K562 (cell line): ENCODE results near the gene KMT2C. TPM values are rescaled to one million over a fixed set of nuclear protein-coding genes. Genes with fewer than 3 reads are reported as not detected.

Experiments used
- ATAC-seq: fragments of 200-7000 bp; cut with Tn5 transposase; 3 replicates; pipeline ENCODE4 v1.9.1; 2020; ENCODE audit warnings: moderate library complexity
- BruUV-seq: library from RNA; stranded (reverse); fragments of 400-500 nt; replicated peaks from 2 replicates; lab custom pipeline; 2021; lab: Mats Ljungman, UMichigan
- CTCF ChIA-PET: fragments of 300-600 bp; formaldehyde crosslinking; extraction: SDS; loops from one replicate; lab custom pipeline; 2021; ENCODE audit warnings: low intra/inter-chr PET ratio; lab: Yijun Ruan, JAX
- POLR2A ChIA-PET: fragments of 300-600, 350-650 bp; sonication (Branson Sonifier 250); formaldehyde crosslinking; extraction: SDS; loops from one replicate; lab custom pipeline; 2021; ENCODE audit warnings: antibody characterized with exemption, inconsistent platforms; lab: Yijun Ruan, JAX
- DNase-seq, 4 experiments: peaks; one replicate each; pipeline versions ENCODE4 v3.0.0 to v3.0.0-alpha.2; 2011 to 2018; ENCODE audit warnings: low spot score in 3 of 4, mixed read lengths in 3 of 4; ENCODE audit errors: extremely low read depth in 1 of 4
- FAIRE-seq: peaks from 2 replicates; lab custom pipeline; 2011; peaks lifted over from hg19 to GRCh38; lab: Jason Lieb, UNC
- H2AFZ ChIP-seq: 2 replicates; pipeline ENCODE4 v1.6.0; 2011; ENCODE audit warnings: low read depth, low read length, control low read depth, inconsistent platforms
- H3K27ac ChIP-seq: fragments of 200-600 bp; 3 replicates; pipeline ENCODE4 v1.8.0; 2011; ENCODE audit warnings: low read depth, mild to moderate bottlenecking, control low read depth, inconsistent platforms, low read length, moderate library complexity, mixed read lengths; ENCODE audit errors: extremely low read depth
- H3K27me3 ChIP-seq, 2 experiments: fragments of 300-600 bp in 1 of 2; 2 replicates in 1 of 2; 3 replicates in 1 of 2; pipeline versions ENCODE4 v1.6.0 to v1.8.0; 2011; ENCODE audit warnings: inconsistent platforms in 2 of 2, low read length in 2 of 2, mild to moderate bottlenecking in 1 of 2, mixed read lengths in 1 of 2, moderate library complexity in 1 of 2; ENCODE audit not compliant: control insufficient read depth in 2 of 2, insufficient read depth in 2 of 2
- H3K36me3 ChIP-seq: fragments of 300-600 bp; 3 replicates; pipeline ENCODE4 v1.8.0; 2011; ENCODE audit warnings: mild to moderate bottlenecking, low read length, inconsistent platforms; ENCODE audit not compliant: control insufficient read depth, insufficient read depth
- H3K4me1 ChIP-seq, 2 experiments: fragments of 200-600 bp in 1 of 2; replicated peaks in 1 of 2; 2 replicates in 1 of 2; 3 replicates in 1 of 2; pipeline versions ENCODE4 v1.5.1 to v1.8.0; 2011; ENCODE audit warnings: inconsistent platforms in 2 of 2, low read length in 2 of 2, mild to moderate bottlenecking in 1 of 2, mixed read lengths in 1 of 2, moderate library complexity in 1 of 2; ENCODE audit not compliant: control insufficient read depth in 2 of 2, insufficient read depth in 2 of 2
- H3K4me2 ChIP-seq: 2 replicates; pipeline ENCODE4 v1.6.1; 2011; ENCODE audit warnings: low read length, control low read depth, inconsistent platforms, mixed read lengths; ENCODE audit not compliant: insufficient read depth
- H3K4me3 ChIP-seq: fragments of 200-600 bp; sonication (generic), shearing (Covaris generic); 2 replicates; pipeline ENCODE4 v1.5.1; 2016; ENCODE audit warnings: control low read depth, inconsistent platforms
- H3K79me2 ChIP-seq: fragments of 200-600 bp; 3 replicates; pipeline ENCODE4 v1.8.0; 2011; ENCODE audit warnings: low read length, inconsistent platforms; ENCODE audit not compliant: control insufficient read depth, insufficient read depth
- H3K9ac ChIP-seq, 2 experiments: 2 replicates each; pipeline versions ENCODE4 v1.6.0 to v1.6.1; 2011; ENCODE audit warnings: low read depth in 2 of 2, low read length in 2 of 2, control low read depth in 1 of 2, inconsistent platforms in 1 of 2, mild to moderate bottlenecking in 1 of 2, mixed read lengths in 1 of 2; ENCODE audit not compliant: insufficient read depth in 1 of 2
- H3K9me1 ChIP-seq: one replicate; pipeline ENCODE4 v1.6.0; 2011; ENCODE audit warnings: inconsistent platforms, mild to moderate bottlenecking, low read length, moderate library complexity; ENCODE audit not compliant: control insufficient read depth, insufficient read depth
- H3K9me3 ChIP-seq: replicated peaks from 2 replicates; pipeline ENCODE4 v1.5.1; 2011; ENCODE audit warnings: low read depth, low read length, inconsistent platforms; ENCODE audit not compliant: control insufficient read depth, insufficient read depth
- H4K20me1 ChIP-seq: replicated peaks from 2 replicates; pipeline ENCODE4 v1.6.1; 2011; ENCODE audit warnings: low read length, inconsistent platforms, mixed read lengths; ENCODE audit not compliant: control insufficient read depth, insufficient read depth
- BRD4 ChIP-seq: fragments of 200-600 bp; sonication (generic); IDR thresholded peaks from 2 replicates; pipeline ENCODE4 v1.6.1; 2017; ENCODE audit warnings: inconsistent platforms
- C11orf30 ChIP-seq: fragments of 450-650 bp; IDR thresholded peaks from 2 replicates; pipeline ENCODE4 v1.6.1; 2016; ENCODE audit warnings: low read depth, mild to moderate bottlenecking
- CREB5 ChIP-seq: fragments of 250-450 bp; sonication (Bioruptor Pico); IDR thresholded peaks from 2 replicates; pipeline ENCODE4 v1.5.0; 2020; ENCODE audit warnings: mild to moderate bottlenecking
- FOXJ2 ChIP-seq: fragments of 200-800 bp; sonication (Bioruptor generic); IDR thresholded peaks from 2 replicates; pipeline ENCODE4 v1.6.1; 2016; ENCODE audit warnings: missing genetic modification characterization, missing compliant biosample characterization
- POLR2H ChIP-seq: IDR thresholded peaks from 2 replicates; pipeline ENCODE4 v1.6.1; 2016; ENCODE audit warnings: missing genetic modification characterization, low read depth, mild to moderate bottlenecking, control low read depth, missing compliant biosample characterization, moderate library complexity
- ZFPM2 ChIP-seq: fragments of 250-450 bp; sonication (Bioruptor Pico); IDR thresholded peaks from 2 replicates; pipeline ENCODE4 v1.5.1; 2022; ENCODE audit warnings: mild to moderate bottlenecking
- ZNF175 ChIP-seq: fragments of 200-800 bp; sonication (Bioruptor generic); IDR thresholded peaks from 2 replicates; pipeline ENCODE4 v1.6.1; 2016; ENCODE audit warnings: low read depth, mild to moderate bottlenecking, missing genetic modification characterization, missing compliant biosample characterization
- ZNF551 ChIP-seq: fragments of 250-450 bp; sonication (Bioruptor Pico); IDR thresholded peaks from 2 replicates; pipeline ENCODE4 v1.5.0; 2021; ENCODE audit warnings: mild to moderate bottlenecking, moderate library complexity
- whole genome bisulfite sequencing: fragments of 100-300 bp; shearing (Covaris generic); methylation state at CpG from one replicate; pipeline ENCODE4 v1.1.6; 2016; ENCODE audit warnings: low coverage, mixed read lengths; ENCODE audit not compliant: insufficient coverage; ENCODE audit errors: missing lambda C conversion rate; 5-methylcytosine and 5-hydroxymethylcytosine counted together
- in situ Hi-C: fragments of 300-500 bp; cut with MboI; formaldehyde crosslinking; loops from 4 replicates; pipeline ENCODE4 v1.15.0; 2018; ENCODE audit warnings: inconsistent platforms, mixed read lengths
- intact Hi-C: fragments of 100-400 bp; cut with micrococcal nuclease; formaldehyde crosslinking; loops from 2 replicates; pipeline ENCODE4 v1.14.2; 2022
- polyA plus RNA-seq, 8 experiments: library from polyadenylated mRNA; depleted of rRNA in 4 of 8; stranded (reverse) in 5 of 8; unstranded in 3 of 8; fragments of >200 nt; fragmentation: Nextera tagmentation in 2 of 8; fragmentation: Illumina TruSeq in 1 of 8; extraction: Ambion mirVana in 2 of 8; extraction: Trizol in 1 of 8; gene quantifications; 2 replicates each; pipeline versions ENCODE4 v1.2.1 to v1.2.3, GENCODE V29; 2011 to 2014; ENCODE audit warnings: inconsistent platforms in 1 of 8, missing spikeins in 1 of 8
- total RNA-seq, 7 experiments: library from RNA; depleted of rRNA in 6 of 7; stranded (reverse); fragments of >200 nt in 6 of 7; fragmentation: Illumina TruSeq in 2 of 7; extraction: Trizol in 2 of 7; gene quantifications; 2 replicates each; pipeline versions ENCODE4 v1.2.1 to v1.2.3, GENCODE V29; 2011 to 2021; ENCODE audit warnings: low replicate concordance in 1 of 7
- TF ChIP-seq, protein P1 (sequence below): fragments of 450-650 bp; formaldehyde crosslinking; IDR thresholded peaks from 2 replicates; pipeline ENCODE4 v1.4.0; 2020; ENCODE audit warnings: mild to moderate bottlenecking, moderate library complexity

The KMT2C gene
- total and polyA plus RNA-seq, 9 of the 15 experiments (the other 6 are each of a cell fraction or from before 2014, with no cell fraction given), result 4.9 to 67.8 (median 27.1) TPM

- TF ChIP-seq POLR2H (tag), result no peak
- no peak for TF ChIP-seq ZNF175 (CRISPR knock-in tag)
Observed at GRCh38 chr7:152369518-152369917, 66.3 kb downstream of the KMT2C start (continued).

DNA sequence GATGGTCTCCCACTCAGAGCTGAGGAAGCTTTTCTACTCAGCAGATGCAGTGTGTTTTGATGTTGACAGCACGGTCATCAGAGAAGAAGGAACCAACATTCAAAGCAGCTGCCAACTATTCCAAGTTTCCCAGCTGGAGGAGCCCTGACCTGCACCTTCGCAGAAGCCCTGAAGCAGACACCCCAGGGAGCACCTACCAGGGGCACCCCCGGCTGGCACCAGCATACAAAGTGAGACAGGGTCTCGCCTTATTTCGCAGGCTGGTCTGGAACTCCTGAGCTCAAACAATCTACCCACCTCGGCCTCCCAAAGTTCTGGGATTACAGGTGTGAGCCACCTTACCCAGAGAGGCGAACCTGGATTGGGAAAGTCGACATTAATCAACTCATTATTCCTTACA lies 68.6 kb downstream of the KMT2C start:
- ATAC-seq, result no peak
- Histone ChIP-seq H3K9me3 (no peaks in the 10 kb centered on the region), H3K4me3 (no peak overlapping the region), H3K9ac (peak overlapping the region in 1 of 2 experiments; percentile 45; a peak in 1 of 4 replicates), H3K4me2 (no peak overlapping the region), H3K27me3 (no peaks in the 10 kb centered on the region), H3K9me1 (peaks cover 5% of the 10 kb centered on the region), H4K20me1 (peaks cover 28% of the 10 kb centered on the region), H3K79me2 (peaks cover 99% of the 10 kb centered on the region), H3K36me3 (no peaks in the 10 kb centered on the region), H2AFZ (no peak overlapping the region), H3K27ac (no peak overlapping the region), H3K4me1 (peaks cover 9 to 13% of the 10 kb centered on the region in 2 experiments)
- no peak for TF ChIP-seq ZFPM2 (CRISPR knock-in tag)
- no peak for TF ChIP-seq FOXJ2 (tag)
- no peak for TF ChIP-seq CREB5 (CRISPR knock-in tag)
- TF ChIP-seq, protein P1, sequence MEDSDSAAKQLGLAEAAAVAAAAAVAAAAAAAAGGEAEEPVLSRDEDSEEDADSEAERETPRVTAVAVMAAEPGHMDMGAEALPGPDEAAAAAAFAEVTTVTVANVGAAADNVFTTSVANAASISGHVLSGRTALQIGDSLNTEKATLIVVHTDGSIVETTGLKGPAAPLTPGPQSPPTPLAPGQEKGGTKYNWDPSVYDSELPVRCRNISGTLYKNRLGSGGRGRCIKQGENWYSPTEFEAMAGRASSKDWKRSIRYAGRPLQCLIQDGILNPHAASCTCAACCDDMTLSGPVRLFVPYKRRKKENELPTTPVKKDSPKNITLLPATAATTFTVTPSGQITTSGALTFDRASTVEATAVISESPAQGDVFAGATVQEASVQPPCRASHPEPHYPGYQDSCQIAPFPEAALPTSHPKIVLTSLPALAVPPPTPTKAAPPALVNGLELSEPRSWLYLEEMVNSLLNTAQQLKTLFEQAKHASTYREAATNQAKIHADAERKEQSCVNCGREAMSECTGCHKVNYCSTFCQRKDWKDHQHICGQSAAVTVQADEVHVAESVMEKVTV (CRISPR knock-in tag), result no peak
- TF ChIP-seq C11orf30, result no peak
- no peak for TF ChIP-seq BRD4
- no peak for TF ChIP-seq ZNF551 (CRISPR knock-in tag)
- no peak for DNase-seq
- WGBS, result 86% methylated on average over 8 of the region's 8 CpGs
- ChIA-PET POLR2A (interaction anchor here (1.2 kb wide), 1 partner anchor 8 kb away, joined by 5 read pairs; no protein-coding TSS in a partner anchor), CTCF (no interaction called here)
- no peak for FAIRE-seq
- in situ Hi-C loops, result no loop called here
- intact Hi-C loops, result no loop called here
- no TSS peak for BruUV-seq
